BJ (cell line): ENCODE results near the gene DYRK1A. TPM values are rescaled to one million over a fixed set of nuclear protein-coding genes. Genes with fewer than 3 reads are reported as not detected.

Source experiments
- CTCF ChIA-PET: fragments of 350-600 bp; formaldehyde crosslinking; extraction: SDS; loops from one replicate; lab custom pipeline; 2021; ENCODE audit warnings: antibody characterized with exemption, inconsistent platforms; lab: Yijun Ruan, JAX
- POLR2A ChIA-PET: fragments of 300-600 bp; sonication (Branson Sonifier 250); formaldehyde crosslinking; extraction: SDS; loops from one replicate; lab custom pipeline; 2021; ENCODE audit warnings: antibody characterized with exemption; lab: Charles Lee
- DNase-seq: peaks from one replicate; pipeline ENCODE4 v3.0.0-alpha.2; 2011; ENCODE audit warnings: low read depth
- H3K27me3 ChIP-seq: 2 replicates; pipeline ENCODE4 v1.6.0; 2011; ENCODE audit warnings: low read length; ENCODE audit not compliant: control insufficient read depth, insufficient read depth
- H3K36me3 ChIP-seq: 2 replicates; pipeline ENCODE4 v1.5.1; 2011; ENCODE audit warnings: low read length; ENCODE audit not compliant: control insufficient read depth, insufficient read depth
- H3K4me3 ChIP-seq: 2 replicates; pipeline ENCODE4 v1.5.1; 2011; ENCODE audit warnings: low read depth, mild to moderate bottlenecking, control low read depth, low read length
- CTCF ChIP-seq: IDR thresholded peaks from 2 replicates; pipeline ENCODE4 v1.5.1; 2011; ENCODE audit warnings: low read depth, mild to moderate bottlenecking, control low read depth, inconsistent platforms, low read length, moderate library complexity; ENCODE audit not compliant: insufficient read depth
- polyA plus RNA-seq: library from polyadenylated mRNA; depleted of rRNA; stranded (reverse); fragments of >200 nt; gene quantifications from 2 replicates; pipeline ENCODE4 v1.2.3, GENCODE V29; 2011

Gene DYRK1A
- polyA plus RNA-seq, 1 experiment, result 55.9 TPM

GRCh38 chr21:37380349-37381323 lies 14.1 kb downstream of the DYRK1A start:
- Histone ChIP-seq H3K36me3 (no peaks in the 10 kb centered on the region), H3K4me3 (no peak overlapping the region), H3K27me3 (no peaks in the 10 kb centered on the region)
- DNase-seq, result no peak
- POLR2A ChIA-PET, result no interaction called here
- CTCF ChIA-PET, result no interaction called here
- no peak for TF ChIP-seq CTCF

- POLR2A ChIA-PET, result interaction anchor here (0.5 to 0.6 kb wide), 2 partner anchors 9 to 210 kb away, joined by 3 to 4 read pairs; no protein-coding TSS in a partner anchor
- no peaks in the 10 kb centered on the region for H3K27me3 ChIP-seq
- no peak overlapping the region for H3K4me3 ChIP-seq
- no peaks in the 10 kb centered on the region for H3K36me3 ChIP-seq
- DNase-seq, result no peak
- CTCF ChIA-PET, result interaction anchor here (0.8 kb wide), 1 partner anchor 10 kb away, joined by 3 read pairs; no protein-coding TSS in a partner anchor
- no peak for TF ChIP-seq CTCF
Measured at GRCh38 chr21:37381883-37382585, 15.5 kb downstream of the DYRK1A start.

GRCh38 chr21:37383086-37383485 lies 16.5 kb downstream of the DYRK1A start:
- ChIA-PET CTCF (no interaction called here), POLR2A (no interaction called here)
- no peak for TF ChIP-seq CTCF
- H3K4me3 ChIP-seq, result no peak overlapping the region
- DNase-seq, result no peak
- H3K36me3 ChIP-seq, result no peaks in the 10 kb centered on the region
- no peaks in the 10 kb centered on the region for H3K27me3 ChIP-seq

GRCh38 chr21:37383784-37384311 lies 17.3 kb downstream of the DYRK1A start:
- no peak for DNase-seq
- ChIA-PET POLR2A (no interaction called here), CTCF (interaction anchor here (1.1 kb wide), 1 partner anchor 407 kb away, joined by 3 read pairs; no protein-coding TSS in a partner anchor)
- no peak for TF ChIP-seq CTCF
- Histone ChIP-seq H3K4me3 (no peak overlapping the region), H3K27me3 (no peaks in the 10 kb centered on the region), H3K36me3 (no peaks in the 10 kb centered on the region)
